ENCODE data around the gene TFDP2. TPM values are rescaled to one million over a fixed set of nuclear protein-coding genes. Genes with fewer than 3 reads are reported as not detected.
"Not testable (repeated sequence)": the region's sequence is repeated elsewhere in the genome, so short reads cannot be mapped to it uniquely, and the experiment has no call there.

Gene TFDP2
- total and polyA plus RNA-seq, 2 experiments from 2014 or later = 150 to 410 TPM

- Histone ChIP-seq H3K9me2 (ENCODE audit: insufficient read depth) (no peaks in the 10 kb centered on the region), H3K27ac (ENCODE audit: low read depth) (no peak overlapping the region), H3K79me2 (replicated peaks; ENCODE audit: insufficient read depth) (peaks cover 84% of the 10 kb centered on the region), H3F3A (replicated peaks; ENCODE audit: low read depth) (no peaks in the 10 kb centered on the region), H2AFZ (no peak overlapping the region), H3K36me3 (ENCODE audit: insufficient read depth) (no peaks in the 10 kb centered on the region; the same call in 1 of the 2 replicates), H3K4me2 (no peak overlapping the region), H4K20me1 (replicated peaks; ENCODE audit: insufficient read depth) (peaks cover 43% of the 10 kb centered on the region), H3K4me1 (ENCODE audit: insufficient read depth) (no peaks in the 10 kb centered on the region), H3K4me3 (no peak overlapping the region), H3K27me3 (ENCODE audit: insufficient read depth) (no peaks in the 10 kb centered on the region)
- H3K27me3 Mint-ChIP-seq (ENCODE audit: insufficient read depth, low read depth, poor library complexity) = no peaks in the 10 kb centered on the region
- DNase-seq (ENCODE audit: low spot score) = no peak
- peak; percentile 44; the same call in 1 of the 3 replicates for ATAC-seq
- no peak for TF ChIP-seq JUNB (IDR thresholded peaks at IDR 0.05; ENCODE audit: unreplicated experiment)
- TF ChIP-seq EZH2phosphoT487 (IDR thresholded peaks at IDR 0.05; ENCODE audit: unreplicated experiment) = no peak
- TF ChIP-seq ZNF114 (CRISPR knock-in tag; IDR thresholded peaks at IDR 0.05) = no peak
- TF ChIP-seq ZNF462 (CRISPR knock-in tag; IDR thresholded peaks at IDR 0.05) = no peak
- no peak for TF ChIP-seq ETS1 (IDR thresholded peaks at IDR 0.05)
- no peak for TF ChIP-seq CREB1 (CRISPR knock-in tag; IDR thresholded peaks at IDR 0.05; ENCODE audit: low read depth)
- no peak for TF ChIP-seq EZH2 (IDR thresholded peaks at IDR 0.05; ENCODE audit: low read depth, unreplicated experiment)
- no peak for TF ChIP-seq STAT1 (IDR thresholded peaks at IDR 0.05; ENCODE audit: unreplicated experiment)
- H3K27ac Mint-ChIP-seq = peak overlapping the region; percentile 23; the same call in 1 of the 2 replicates
- H3K36me3 Mint-ChIP-seq (ENCODE audit: low read depth) = peaks cover 22% of the 10 kb centered on the region; the same call in 2 of the 3 replicates
- H3K9me3 Mint-ChIP-seq = no peaks in the 10 kb centered on the region
- no peak overlapping the region for H3K4me3 Mint-ChIP-seq
- peaks cover 7% of the 10 kb centered on the region; the same call in 2 of the 3 replicates for H3K4me1 Mint-ChIP-seq
Observed at GRCh38 chr3:142007710-142008399, 141.5 kb downstream of the TFDP2 start.

- H3K4me3 Mint-ChIP-seq; ATAC-seq; H3K27me3 ChIP-seq (ENCODE audit: insufficient read depth); DNase-seq (ENCODE audit: low spot score); H3K27ac ChIP-seq (ENCODE audit: low read depth); H3F3A ChIP-seq (replicated peaks; ENCODE audit: low read depth); H3K9me2 ChIP-seq (ENCODE audit: insufficient read depth); H3K9me3 Mint-ChIP-seq; H3K27ac Mint-ChIP-seq; H2AFZ ChIP-seq; H3K36me3 ChIP-seq (ENCODE audit: insufficient read depth); H3K4me2 ChIP-seq; H3K27me3 Mint-ChIP-seq (ENCODE audit: insufficient read depth, low read depth, poor library complexity); H3K4me1 ChIP-seq (ENCODE audit: insufficient read depth); H3K4me3 ChIP-seq: not testable (repeated sequence)
- Mint-ChIP-seq H3K4me1 (peaks cover 13% of the 10 kb centered on the region), H3K36me3 (ENCODE audit: low read depth) (peaks cover 29% of the 10 kb centered on the region)
- Histone ChIP-seq H3K79me2 (replicated peaks; ENCODE audit: insufficient read depth) (peaks cover 75% of the 10 kb centered on the region), H4K20me1 (replicated peaks; ENCODE audit: insufficient read depth) (peaks cover 39% of the 10 kb centered on the region)
Observed at GRCh38 chr3:142004957-142005356, 144.4 kb downstream of the TFDP2 start.

All from GM23338 (cell line).